Ovary (tissue), 9 donors: ENCODE measurements around the gene GPATCH3. TPM values are rescaled to one million over a fixed set of nuclear protein-coding genes. Genes with fewer than 3 reads are reported as not detected.
A peak's percentile ranks its signal among the peaks of the same experiment; 100 is the strongest.

Experiments used
- DNase-seq, 5 donors: peaks; one replicate each; pipeline ENCODE4 v3.0.0-alpha.2; 2019 to 2020
- H3K27ac ChIP-seq, 2 donors: fragments of 200-600 bp; one replicate each; pipeline versions ENCODE4 v1.5.1 to v1.8.0; 2019 to 2022
- H3K27me3 ChIP-seq: fragments of 200-600 bp; one replicate; pipeline ENCODE4 v1.8.0; 2022
- H3K36me3 ChIP-seq: fragments of 200-600 bp; sonication (generic); one replicate; pipeline ENCODE4 v1.5.1; 2019
- H3K4me1 ChIP-seq: one replicate; pipeline ENCODE4 v1.8.1; 2013; ENCODE audit warnings: mild to moderate bottlenecking, moderate library complexity; ENCODE audit not compliant: insufficient read depth
- H3K4me3 ChIP-seq: fragments of 200-600 bp; sonication (generic); one replicate; pipeline ENCODE4 v1.5.1; 2017
- H3K9me3 ChIP-seq, 2 donors: fragments of 200-600 bp in 1 of 2; sonication (generic) in 1 of 2; one replicate each; pipeline versions ENCODE4 v1.5.1 to v1.8.1; 2013 to 2019; ENCODE audit warnings: mild to moderate bottlenecking in 1 of 2, moderate library complexity in 1 of 2
- CTCF ChIP-seq, 3 donors: fragments of 450-650 bp in 2 of 3; fragments of 200-600 bp in 1 of 3; IDR thresholded peaks; one replicate each; pipeline versions ENCODE4 v1.5.1 to v1.8.0; 2016 to 2022; ENCODE audit warnings: antibody characterized with exemption in 3 of 3, mild to moderate bottlenecking in 1 of 3
- EP300 ChIP-seq: sonication (generic); formaldehyde crosslinking; IDR thresholded peaks from one replicate; pipeline ENCODE4 v1.6.1; 2017; ENCODE audit warnings: antibody characterized with exemption
- POLR2A ChIP-seq: fragments of 450-650 bp; IDR thresholded peaks from one replicate; pipeline ENCODE4 v1.6.1; 2017; ENCODE audit warnings: antibody characterized with exemption, mild to moderate bottlenecking, moderate library complexity
- WGBS, 3 donors: extraction: QIAGEN DNeasy Blood & Tissue Kit in 1 of 3; methylation state at CpG; one replicate each; pipeline versions ENCODE4 v1.1.5 to v1.1.7; 2013 to 2017; 5-methylcytosine and 5-hydroxymethylcytosine counted together
- intact Hi-C, 4 donors: fragments of 100-400 bp; cut with DNase I; formaldehyde crosslinking; loops; one replicate each; pipeline versions ENCODE4 v1.11.0 to v1.15.1; 2022 to 2023
- polyA plus RNA-seq, 2 donors: library from polyadenylated mRNA; stranded (reverse); fragments of 200-250 nt in 1 of 2; fragments of 350-450 nt in 1 of 2; fragmentation: Illumina TruSeq in 1 of 2; extraction: RNeasy Lipid Tissue Mini Kit (QIAGEN cat#74804) in 1 of 2; gene quantifications; one replicate each; pipeline ENCODE4 v1.2.3, GENCODE V29; 2013 to 2014
- total RNA-seq, 7 donors: library from RNA; depleted of rRNA in 2 of 7; stranded (reverse); fragments of >200 nt in 2 of 7; fragmentation: NEBNext Ultra II Directional in 3 of 7; extraction: Animal tissue kit (Norgen Biotek cat#: 25700) in 3 of 7; gene quantifications; one replicate each; pipeline versions ENCODE4 v1.1.0 to v1.2.4, GENCODE V29; 2016 to 2023
- donor health status: DM: no; HTN: no; CAD: no; lungs with moderate emphysema.
- donor health status: DM: no; HTN: no; CAD: no.
- donor health status: Bipolar disorder and iron deficiency.
- donor health status: DM: yes; HTN: yes; CAD: no.
- donor health status: DM: no; HTN: no; CAD: no.
- donor health status: DM: yes; HTN: yes; CAD: no.

GPATCH3 gene
- total and polyA plus RNA-seq, 9 donors = 3.1 to 16.4 (median 11.2) TPM

- no peaks in the 10 kb centered on the region for H3K9me3 ChIP-seq
- intact Hi-C loops = no loop called here
- 5 to 12% (median 8%) methylated on average over 7 of the region's 7 CpGs for WGBS, 3 donors
- H3K4me1 ChIP-seq = peaks cover 3% of the 10 kb centered on the region
- no peak for DNase-seq
- H3K27me3 ChIP-seq = no peaks in the 10 kb centered on the region
- peak overlapping the region; percentile 100 for H3K4me3 ChIP-seq
- H3K36me3 ChIP-seq = no peaks in the 10 kb centered on the region
- H3K27ac ChIP-seq = peak overlapping the region; percentile 78 to 86
- TF ChIP-seq EP300 (no peak), CTCF (IDR thresholded peaks at IDR 0.05) (no peak), POLR2A (no peak)
Observed at GRCh38 chr1:26921126-26921539, 20.9 kb upstream of the GPATCH3 start.

GRCh38 chr1:26915204-26915842 lies 15.1 kb upstream of the GPATCH3 start:
- no peaks in the 10 kb centered on the region for H3K36me3 ChIP-seq
- intact Hi-C loops = no loop called here
- no peak for DNase-seq
- no peak overlapping the region for H3K4me3 ChIP-seq
- H3K4me1 ChIP-seq = no peaks in the 10 kb centered on the region
- H3K27ac ChIP-seq = no peak overlapping the region
- no peaks in the 10 kb centered on the region for H3K9me3 ChIP-seq
- TF ChIP-seq EP300 (no peak), POLR2A (no peak), CTCF (IDR thresholded peaks at IDR 0.05) (no peak)
- H3K27me3 ChIP-seq = no peaks in the 10 kb centered on the region
- WGBS, 3 donors = 58 to 63% (median 60%) methylated on average over 5 of the region's 5 CpGs

DNA sequence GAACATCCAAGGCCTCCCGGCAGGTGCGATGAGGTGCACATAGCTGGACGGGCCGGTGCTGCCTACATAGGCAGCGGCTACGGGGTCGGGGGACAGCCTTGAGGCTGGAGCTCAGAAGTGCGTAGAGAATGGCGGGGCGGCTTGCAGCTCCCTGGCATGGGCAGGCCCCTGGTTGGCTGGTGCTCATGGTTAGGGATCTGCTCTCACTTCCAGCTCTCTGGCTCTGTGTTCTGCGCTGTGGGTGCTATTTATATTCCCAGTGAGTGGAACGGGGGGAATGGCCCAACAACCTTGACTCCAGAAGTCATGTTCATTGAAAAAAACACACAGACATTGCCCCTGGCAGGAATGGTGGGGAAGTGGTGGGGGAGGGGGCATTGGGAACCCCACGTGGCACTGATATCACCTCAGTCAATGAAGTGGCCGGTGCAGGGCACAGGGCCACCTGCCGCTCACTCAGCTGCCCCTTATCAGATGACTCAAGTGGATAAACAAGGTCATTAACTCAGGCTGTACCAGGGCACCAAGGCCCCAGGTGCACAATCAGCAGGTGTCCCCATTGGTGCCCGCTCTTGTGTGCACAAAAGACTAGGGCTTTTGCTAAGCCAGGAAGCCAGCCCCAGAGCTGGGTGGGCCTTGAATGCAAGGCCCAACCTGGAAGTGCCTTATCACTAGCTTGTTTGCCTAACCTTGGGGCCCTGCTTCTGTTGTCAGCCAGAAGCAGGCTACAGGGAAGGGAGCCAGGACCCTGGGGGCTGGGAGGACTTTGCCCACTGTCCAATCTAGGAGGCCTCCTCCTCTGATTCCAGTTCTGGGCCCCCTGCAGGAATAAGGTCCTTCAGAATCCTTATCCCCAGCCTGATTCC lies 13.7 kb upstream of the GPATCH3 start, which contains the start of gene NR0B2:
Gene NR0B2 (minus strand): TSS at position 222 of the 866 bp plus-strand sequence. CDS start 35 bp downstream, at position 187.
- no peaks in the 10 kb centered on the region for H3K27me3 ChIP-seq
- H3K9me3 ChIP-seq = no peaks in the 10 kb centered on the region
- H3K27ac ChIP-seq = no peak within 1 kb of the TSS
- no peak for DNase-seq
- WGBS, 3 donors = 54 to 76% (median 57%) methylated on average over 16 of the region's 16 CpGs
- no peaks in the 10 kb centered on the region for H3K36me3 ChIP-seq
- intact Hi-C loops = no loop called here
- no peak for TF ChIP-seq CTCF (IDR thresholded peaks at IDR 0.05)
- TF ChIP-seq EP300 = no peak
- TF ChIP-seq POLR2A = no peak
- no peaks in the 10 kb centered on the region for H3K4me1 ChIP-seq
- no peak within 1 kb of the TSS for H3K4me3 ChIP-seq

DNA sequence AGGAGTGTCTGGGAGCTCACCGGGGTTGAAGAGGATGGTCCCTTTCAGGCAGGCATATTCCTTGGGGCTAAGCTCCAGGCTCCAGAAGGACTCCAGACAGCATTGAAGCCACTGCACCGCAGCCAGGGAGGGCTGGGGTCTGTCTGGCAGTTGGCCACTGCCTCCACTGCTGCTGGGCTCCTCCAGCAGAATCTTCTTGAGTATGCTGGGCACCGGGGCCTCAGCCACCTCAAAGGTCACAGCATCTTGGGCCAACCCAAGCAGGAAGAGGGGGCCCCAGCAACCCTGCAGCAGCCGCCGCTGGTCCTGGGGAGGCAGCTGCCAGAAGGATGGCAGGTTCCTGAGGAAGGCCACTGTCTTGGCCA lies 13.1 kb upstream of the GPATCH3 start:
- 65 to 84% (median 66%) methylated on average over 5 of the region's 5 CpGs for WGBS, 3 donors
- no peak overlapping the region for H3K27ac ChIP-seq
- H3K9me3 ChIP-seq = no peaks in the 10 kb centered on the region
- H3K4me1 ChIP-seq = no peaks in the 10 kb centered on the region
- TF ChIP-seq POLR2A (no peak), EP300 (no peak), CTCF (IDR thresholded peaks at IDR 0.05) (no peak)
- no peaks in the 10 kb centered on the region for H3K36me3 ChIP-seq
- H3K27me3 ChIP-seq = no peaks in the 10 kb centered on the region
- H3K4me3 ChIP-seq = no peak overlapping the region
- intact Hi-C loops = no loop called here
- DNase-seq = no peak
